Neural cell (in vitro differentiated cells): ENCODE results near the gene KRTAP4-8.
"Not testable (repeated sequence)": the region's sequence is repeated elsewhere in the genome, so short reads cannot be mapped to it uniquely, and the experiment has no call there.

Source experiments
- EP300 ChIP-seq: fragments of 450-650 bp; conservative IDR thresholded peaks from 2 replicates; pipeline ENCODE4 v1.6.1; 2014; ENCODE audit warnings: antibody characterized with exemption, mild to moderate bottlenecking, moderate library complexity; ENCODE audit not compliant: poor library complexity, severe bottlenecking
- EZH2 ChIP-seq: fragments of 200-600, 300-800 bp; shearing (Covaris generic), sonication (generic); IDR thresholded peaks from 2 replicates; pipeline ENCODE4 v1.6.1; 2014; ENCODE audit warnings: antibody characterized with exemption, low read length, borderline replicate concordance, mild to moderate bottlenecking; ENCODE audit not compliant: insufficient read depth, poor library complexity, severe bottlenecking
- RAD21 ChIP-seq: fragments of 450-650 bp; conservative IDR thresholded peaks from 2 replicates; pipeline ENCODE4 v1.6.1; 2014; ENCODE audit warnings: antibody characterized with exemption, mild to moderate bottlenecking, moderate library complexity
- SMC3 ChIP-seq: fragments of 450-650 bp; conservative IDR thresholded peaks from 2 replicates; pipeline ENCODE4 v1.6.1; 2014; ENCODE audit warnings: antibody characterized with exemption, mild to moderate bottlenecking, moderate library complexity; ENCODE audit not compliant: poor library complexity
- TAF1 ChIP-seq: IDR thresholded peaks from 2 replicates; pipeline ENCODE4 v1.6.1; 2012; ENCODE audit warnings: low read depth
- TF ChIP-seq, protein P1 (sequence below): fragments of 450-650 bp; IDR thresholded peaks from 2 replicates; pipeline ENCODE4 v1.5.1; 2014; ENCODE audit warnings: antibody characterized with exemption, mild to moderate bottlenecking, moderate library complexity; ENCODE audit not compliant: poor library complexity, severe bottlenecking

DNA sequence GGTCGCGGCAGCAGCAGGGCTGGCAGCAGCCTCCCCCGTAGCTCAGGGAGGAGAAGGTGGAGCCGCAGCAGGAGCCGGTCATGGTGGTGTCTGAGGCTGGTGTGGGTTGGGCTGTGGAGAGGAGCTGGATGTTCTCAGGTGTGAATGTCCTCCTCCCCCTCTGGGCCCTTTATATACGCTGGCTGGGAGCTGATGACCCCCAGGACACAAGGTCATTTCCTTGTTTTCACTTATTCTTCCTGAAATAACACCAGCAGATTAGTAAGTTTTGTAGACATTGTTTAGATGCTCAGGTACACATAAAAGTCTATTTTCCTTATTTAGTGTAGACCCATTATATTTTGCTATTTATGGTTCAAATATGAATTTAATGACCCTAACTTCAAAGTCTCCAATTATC, 42.8 kb downstream of the KRTAP4-8 start, which contains the start of gene KRTAP2-2:
- not testable (repeated sequence) for TF ChIP-seq EZH2, SMC3, EP300, RAD21, TAF1
- TF ChIP-seq, protein P1, sequence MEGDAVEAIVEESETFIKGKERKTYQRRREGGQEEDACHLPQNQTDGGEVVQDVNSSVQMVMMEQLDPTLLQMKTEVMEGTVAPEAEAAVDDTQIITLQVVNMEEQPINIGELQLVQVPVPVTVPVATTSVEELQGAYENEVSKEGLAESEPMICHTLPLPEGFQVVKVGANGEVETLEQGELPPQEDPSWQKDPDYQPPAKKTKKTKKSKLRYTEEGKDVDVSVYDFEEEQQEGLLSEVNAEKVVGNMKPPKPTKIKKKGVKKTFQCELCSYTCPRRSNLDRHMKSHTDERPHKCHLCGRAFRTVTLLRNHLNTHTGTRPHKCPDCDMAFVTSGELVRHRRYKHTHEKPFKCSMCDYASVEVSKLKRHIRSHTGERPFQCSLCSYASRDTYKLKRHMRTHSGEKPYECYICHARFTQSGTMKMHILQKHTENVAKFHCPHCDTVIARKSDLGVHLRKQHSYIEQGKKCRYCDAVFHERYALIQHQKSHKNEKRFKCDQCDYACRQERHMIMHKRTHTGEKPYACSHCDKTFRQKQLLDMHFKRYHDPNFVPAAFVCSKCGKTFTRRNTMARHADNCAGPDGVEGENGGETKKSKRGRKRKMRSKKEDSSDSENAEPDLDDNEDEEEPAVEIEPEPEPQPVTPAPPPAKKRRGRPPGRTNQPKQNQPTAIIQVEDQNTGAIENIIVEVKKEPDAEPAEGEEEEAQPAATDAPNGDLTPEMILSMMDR, result not testable (repeated sequence)
